GM23338 (cell line): ENCODE data around the gene MAPK7. TPM values are rescaled to one million over a fixed set of nuclear protein-coding genes. Genes with fewer than 3 reads are reported as not detected.
"Not testable (repeated sequence)": the region's sequence is repeated elsewhere in the genome, so short reads cannot be mapped to it uniquely, and the experiment has no call there.

ENCODE experiments used
- ATAC-seq: fragments of 200-7000 bp; cut with Tn5 transposase; 3 replicates; pipeline ENCODE4 v1.9.1; 2020
- DNase-seq: peaks from one replicate; pipeline ENCODE4 v3.0.0-alpha.2; 2015; ENCODE audit warnings: low spot score
- H2AFZ ChIP-seq: fragments of 200-600 bp; sonication (generic); 2 replicates; pipeline ENCODE4 v1.8.0; 2016; ENCODE audit warnings: antibody characterized with exemption, mild to moderate bottlenecking, moderate library complexity
- H3F3A ChIP-seq: fragments of 200-600 bp; sonication (generic); replicated peaks from 2 replicates; pipeline ENCODE4 v1.8.0; 2017; ENCODE audit warnings: antibody characterized with exemption, mixed run types, low read depth
- H3K27ac ChIP-seq: fragments of 200-600 bp; sonication (generic); 2 replicates; pipeline ENCODE4 v1.6.1; 2016; ENCODE audit warnings: low read depth
- H3K27me3 ChIP-seq: fragments of 200-600 bp; sonication (generic); 2 replicates; pipeline ENCODE4 v1.8.0; 2016; ENCODE audit warnings: mild to moderate bottlenecking, mixed run types, moderate library complexity; ENCODE audit not compliant: insufficient read depth
- H3K36me3 ChIP-seq: fragments of 200-600 bp; sonication (generic); 2 replicates; pipeline ENCODE4 v1.8.0; 2016; ENCODE audit warnings: mild to moderate bottlenecking; ENCODE audit not compliant: insufficient read depth
- H3K4me1 ChIP-seq: fragments of 200-600 bp; sonication (generic); 2 replicates; pipeline ENCODE4 v1.8.0; 2016; ENCODE audit warnings: mild to moderate bottlenecking, moderate library complexity; ENCODE audit not compliant: insufficient read depth
- H3K4me2 ChIP-seq: fragments of 200-600 bp; sonication (generic); 2 replicates; pipeline ENCODE4 v1.7.1; 2017; ENCODE audit warnings: mixed run types
- H3K4me3 ChIP-seq: fragments of 200-600 bp; sonication (generic); 2 replicates; pipeline ENCODE4 v1.6.1; 2016; ENCODE audit warnings: mixed run types
- H3K79me2 ChIP-seq: fragments of 200-600 bp; sonication (generic); replicated peaks from 2 replicates; pipeline ENCODE4 v1.8.0; 2017; ENCODE audit warnings: mild to moderate bottlenecking; ENCODE audit not compliant: insufficient read depth
- H3K9me2 ChIP-seq: fragments of 200-600 bp; sonication (generic); 2 replicates; pipeline ENCODE4 v1.8.0; 2017; ENCODE audit not compliant: insufficient read depth
- H4K20me1 ChIP-seq: fragments of 200-600 bp; sonication (generic); replicated peaks from 2 replicates; pipeline ENCODE4 v1.8.0; 2017; ENCODE audit warnings: mild to moderate bottlenecking; ENCODE audit not compliant: insufficient read depth
- H3K27ac Mint-ChIP-seq: 2 replicates; pipeline ENCODE4 v1.8.0; 2020; ENCODE audit warnings: inconsistent platforms, mild to moderate bottlenecking, moderate library complexity, mixed read lengths
- H3K27me3 Mint-ChIP-seq: 3 replicates; pipeline ENCODE4 v1.8.0; 2022; ENCODE audit warnings: low read depth, mild to moderate bottlenecking, moderate library complexity, mixed read lengths, inconsistent platforms; ENCODE audit not compliant: insufficient read depth, poor library complexity
- H3K36me3 Mint-ChIP-seq: 3 replicates; pipeline ENCODE4 v1.8.0; 2021; ENCODE audit warnings: low read depth, mild to moderate bottlenecking, inconsistent platforms, moderate library complexity, mixed read lengths
- H3K4me1 Mint-ChIP-seq: 3 replicates; pipeline ENCODE4 v1.8.0; 2020; ENCODE audit warnings: mild to moderate bottlenecking, inconsistent platforms, mixed read lengths
- H3K4me3 Mint-ChIP-seq: 3 replicates; pipeline ENCODE4 v1.8.0; 2021; ENCODE audit warnings: moderate library complexity, mild to moderate bottlenecking, inconsistent platforms, mixed read lengths
- H3K9me3 Mint-ChIP-seq: 3 replicates; pipeline ENCODE4 v1.8.0; 2020; ENCODE audit warnings: moderate library complexity, mild to moderate bottlenecking, inconsistent platforms, mixed read lengths
- CREB1 ChIP-seq: fragments of 250-450 bp; sonication (Bioruptor Pico); IDR thresholded peaks from 2 replicates; pipeline ENCODE4 v1.5.0; 2020; ENCODE audit warnings: low read depth, mild to moderate bottlenecking, moderate library complexity
- EZH2 ChIP-seq: fragments of 200-600 bp; sonication (generic); IDR thresholded peaks from one replicate; pipeline ENCODE4 v1.8.0; 2017; ENCODE audit warnings: antibody characterized with exemption, mild to moderate bottlenecking, low read depth; ENCODE audit not compliant: unreplicated experiment
- EZH2phosphoT487 ChIP-seq: fragments of 200-600 bp; sonication (generic); IDR thresholded peaks from one replicate; pipeline ENCODE4 v1.8.1; 2018; ENCODE audit warnings: antibody characterized with exemption; ENCODE audit not compliant: unreplicated experiment
- JUNB ChIP-seq: IDR thresholded peaks from one replicate; pipeline ENCODE4 v1.6.1; 2016; ENCODE audit warnings: antibody characterized with exemption; ENCODE audit not compliant: unreplicated experiment
- NANOG ChIP-seq: IDR thresholded peaks from 2 replicates; pipeline ENCODE4 v1.6.1; 2016; ENCODE audit warnings: antibody characterized with exemption, borderline replicate concordance
- POLR2AphosphoS5 ChIP-seq: IDR thresholded peaks from 2 replicates; pipeline ENCODE4 v1.6.1; 2016; ENCODE audit warnings: antibody characterized with exemption, low read depth
- REST ChIP-seq: IDR thresholded peaks from one replicate; pipeline ENCODE4 v1.6.1; 2018; ENCODE audit warnings: antibody characterized with exemption; ENCODE audit not compliant: unreplicated experiment
- STAT1 ChIP-seq: IDR thresholded peaks from one replicate; pipeline ENCODE4 v1.6.1; 2016; ENCODE audit warnings: antibody characterized with exemption; ENCODE audit not compliant: unreplicated experiment
- ZNF114 ChIP-seq: fragments of 250-450 bp; sonication (Bioruptor Pico); IDR thresholded peaks from 2 replicates; pipeline ENCODE4 v1.5.0; 2020; ENCODE audit warnings: mild to moderate bottlenecking, moderate library complexity
- ZNF331 ChIP-seq: fragments of 250-450 bp; sonication (Bioruptor Pico); IDR thresholded peaks from 2 replicates; pipeline ENCODE4 v1.5.0; 2020; ENCODE audit warnings: low read depth, mild to moderate bottlenecking, moderate library complexity
- polyA plus RNA-seq: library from polyadenylated mRNA; unstranded; fragments of >200 nt; fragmentation: Nextera tagmentation; extraction: Ambion mirVana; gene quantifications from 2 replicates; pipeline ENCODE4 v1.2.1, GENCODE V29; 2016
- total RNA-seq: library from RNA; depleted of rRNA; stranded (reverse); fragments of >200 nt; shearing (Covaris generic); gene quantifications from 2 replicates; pipeline ENCODE4 v1.2.3, GENCODE V29; 2014

MAPK7 gene
- total and polyA plus RNA-seq, 2 experiments from 2014 or later, result 15.5 to 53.1 TPM

- H3K4me1 Mint-ChIP-seq, H3K36me3 ChIP-seq, H3K4me2 ChIP-seq, H3K9me3 Mint-ChIP-seq, H3K27me3 ChIP-seq, H3K4me3 Mint-ChIP-seq, H2AFZ ChIP-seq, H3K36me3 Mint-ChIP-seq, H3K27ac ChIP-seq, H3K27me3 Mint-ChIP-seq, ATAC-seq, H3K79me2 ChIP-seq, H3K9me2 ChIP-seq, H3F3A ChIP-seq, H3K27ac Mint-ChIP-seq, DNase-seq, H4K20me1 ChIP-seq, H3K4me1 ChIP-seq, H3K4me3 ChIP-seq: not testable (repeated sequence)
Measured at GRCh38 chr17:19353401-19353800, 24.9 kb upstream of the MAPK7 start.

GRCh38 chr17:19354748-19355147 lies 23.6 kb upstream of the MAPK7 start:
- Mint-ChIP-seq H3K36me3 (peaks cover 7% of the 10 kb centered on the region; the same call in 2 of the 3 replicates), H3K27me3 (no peaks in the 10 kb centered on the region)
- no peaks in the 10 kb centered on the region for H3K79me2 ChIP-seq

GRCh38 chr17:19357351-19357750 lies 20.9 kb upstream of the MAPK7 start:
- Histone ChIP-seq H3K27ac (no peak overlapping the region), H3K79me2 (no peaks in the 10 kb centered on the region), H3K4me2 (no peak overlapping the region), H3K36me3 (no peaks in the 10 kb centered on the region), H4K20me1 (no peaks in the 10 kb centered on the region; the same call in 1 of the 2 replicates), H3F3A (no peaks in the 10 kb centered on the region), H3K27me3 (no peaks in the 10 kb centered on the region), H3K4me3 (no peak overlapping the region), H3K4me1 (peaks cover 4% of the 10 kb centered on the region; the same call in 1 of the 2 replicates), H2AFZ (no peak overlapping the region), H3K9me2 (no peaks in the 10 kb centered on the region)
- Mint-ChIP-seq H3K27ac (no peak overlapping the region), H3K4me1 (peaks cover 7% of the 10 kb centered on the region), H3K36me3 (peaks cover 7% of the 10 kb centered on the region; the same call in 2 of the 3 replicates), H3K4me3 (no peak overlapping the region), H3K27me3 (no peaks in the 10 kb centered on the region), H3K9me3 (no peaks in the 10 kb centered on the region)
- no peak for DNase-seq
- no peak for ATAC-seq
- TF ChIP-seq ZNF331 (CRISPR knock-in tag) (no peak), CREB1 (no peak), STAT1 (no peak), EZH2 (no peak), REST (no peak), JUNB (no peak), EZH2phosphoT487 (no peak), ZNF114 (no peak), NANOG (no peak), POLR2AphosphoS5 (no peak)

More at GRCh38 chr17:19354748-19355147, 23.6 kb upstream of the MAPK7 start:
- Histone ChIP-seq H3K9me2 (no peaks in the 10 kb centered on the region), H3K4me3 (no peak overlapping the region), H3K27me3 (no peaks in the 10 kb centered on the region), H3K36me3 (no peaks in the 10 kb centered on the region), H3F3A (no peaks in the 10 kb centered on the region), H3K4me2 (no peak overlapping the region), H2AFZ (no peak overlapping the region), H4K20me1 (no peaks in the 10 kb centered on the region; the same call in 1 of the 2 replicates), H3K4me1 (no peaks in the 10 kb centered on the region), H3K27ac (no peak overlapping the region)
- no peaks in the 10 kb centered on the region for H3K9me3 Mint-ChIP-seq
- no peak overlapping the region for H3K4me3 Mint-ChIP-seq
- H3K4me1 Mint-ChIP-seq, result no peaks in the 10 kb centered on the region
- no peak for TF ChIP-seq EZH2
- H3K27ac Mint-ChIP-seq, result no peak overlapping the region
- ATAC-seq (no peak), DNase-seq (no peak)
